ENCODE data around the gene MB.

DNA sequence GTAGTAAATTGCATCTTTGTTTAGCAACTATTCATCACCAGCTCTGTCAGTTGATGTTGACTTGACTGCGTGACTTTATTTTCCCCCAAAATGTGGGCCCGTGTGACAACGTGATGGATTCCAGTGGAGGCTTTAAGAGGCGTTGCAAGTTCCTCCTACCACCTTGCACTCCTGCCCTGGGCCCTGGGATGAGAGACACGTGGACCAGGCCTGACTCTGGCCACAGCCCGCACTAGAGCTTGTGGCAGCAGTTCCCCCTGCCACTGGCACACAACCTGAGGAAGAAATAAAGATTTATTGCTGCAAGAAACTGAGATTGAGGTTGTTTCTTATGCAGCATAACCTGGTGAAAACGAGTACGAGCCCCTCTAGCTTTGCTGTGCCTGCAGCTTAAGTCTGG, 44.6 kb downstream of the MB start:
- TF ChIP-seq ZFP3 (CRISPR knock-in tag; IDR thresholded peaks at IDR 0.05) (no peak), BACH2 (CRISPR knock-in tag; IDR thresholded peaks at IDR 0.05; ENCODE audit: borderline replicate concordance) (no peak), TCF4 (CRISPR knock-in tag; IDR thresholded peaks at IDR 0.05; ENCODE audit: borderline replicate concordance) (no peak), ZNF70 (CRISPR knock-in tag; IDR thresholded peaks at IDR 0.05) (no peak), RARB (CRISPR knock-in tag; IDR thresholded peaks at IDR 0.05) (no peak), ARNTL (CRISPR knock-in tag; IDR thresholded peaks at IDR 0.05; ENCODE audit: borderline replicate concordance, low read depth) (no peak), ZFP30 (CRISPR knock-in tag; IDR thresholded peaks at IDR 0.05) (no peak), PPARA (CRISPR knock-in tag; IDR thresholded peaks at IDR 0.05; ENCODE audit: borderline replicate concordance) (no peak)
- TF ChIP-seq, protein P1, sequence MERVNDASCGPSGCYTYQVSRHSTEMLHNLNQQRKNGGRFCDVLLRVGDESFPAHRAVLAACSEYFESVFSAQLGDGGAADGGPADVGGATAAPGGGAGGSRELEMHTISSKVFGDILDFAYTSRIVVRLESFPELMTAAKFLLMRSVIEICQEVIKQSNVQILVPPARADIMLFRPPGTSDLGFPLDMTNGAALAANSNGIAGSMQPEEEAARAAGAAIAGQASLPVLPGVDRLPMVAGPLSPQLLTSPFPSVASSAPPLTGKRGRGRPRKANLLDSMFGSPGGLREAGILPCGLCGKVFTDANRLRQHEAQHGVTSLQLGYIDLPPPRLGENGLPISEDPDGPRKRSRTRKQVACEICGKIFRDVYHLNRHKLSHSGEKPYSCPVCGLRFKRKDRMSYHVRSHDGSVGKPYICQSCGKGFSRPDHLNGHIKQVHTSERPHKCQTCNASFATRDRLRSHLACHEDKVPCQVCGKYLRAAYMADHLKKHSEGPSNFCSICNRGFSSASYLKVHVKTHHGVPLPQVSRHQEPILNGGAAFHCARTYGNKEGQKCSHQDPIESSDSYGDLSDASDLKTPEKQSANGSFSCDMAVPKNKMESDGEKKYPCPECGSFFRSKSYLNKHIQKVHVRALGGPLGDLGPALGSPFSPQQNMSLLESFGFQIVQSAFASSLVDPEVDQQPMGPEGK (CRISPR knock-in tag; IDR thresholded peaks at IDR 0.05; ENCODE audit: borderline replicate concordance): no peak
- TF ChIP-seq, protein P2, sequence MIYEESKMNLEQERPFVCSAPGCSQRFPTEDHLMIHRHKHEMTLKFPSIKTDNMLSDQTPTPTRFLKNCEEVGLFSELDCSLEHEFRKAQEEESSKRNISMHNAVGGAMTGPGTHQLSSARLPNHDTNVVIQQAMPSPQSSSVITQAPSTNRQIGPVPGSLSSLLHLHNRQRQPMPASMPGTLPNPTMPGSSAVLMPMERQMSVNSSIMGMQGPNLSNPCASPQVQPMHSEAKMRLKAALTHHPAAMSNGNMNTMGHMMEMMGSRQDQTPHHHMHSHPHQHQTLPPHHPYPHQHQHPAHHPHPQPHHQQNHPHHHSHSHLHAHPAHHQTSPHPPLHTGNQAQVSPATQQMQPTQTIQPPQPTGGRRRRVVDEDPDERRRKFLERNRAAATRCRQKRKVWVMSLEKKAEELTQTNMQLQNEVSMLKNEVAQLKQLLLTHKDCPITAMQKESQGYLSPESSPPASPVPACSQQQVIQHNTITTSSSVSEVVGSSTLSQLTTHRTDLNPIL (CRISPR knock-in tag; IDR thresholded peaks at IDR 0.05; ENCODE audit: low read depth): no peak

Data from SK-N-SH treated with all-trans-retinoic acid at 6 μM for 48 hours (cell line).